KG1 (cell line): ENCODE data around the gene HEPACAM.
A peak's percentile ranks its signal among the peaks of the same experiment; 100 is the strongest.

Source experiments
- DNase-seq: peaks from one replicate; lab custom pipeline; 2025; lab: John Stamatoyannopoulos, UW

HEPACAM gene

GRCh38 chr11:124884869-124885479 is 50.9 kb downstream of the HEPACAM start:
- no peak for DNase-seq

- DNase-seq: no peak
These were observed 51.5 kb downstream of the HEPACAM start for GRCh38 chr11:124884340-124884739.

GRCh38 chr11:124882339-124883071 is 53.3 kb downstream of the HEPACAM start:
- DNase-seq: no peak

DNA sequence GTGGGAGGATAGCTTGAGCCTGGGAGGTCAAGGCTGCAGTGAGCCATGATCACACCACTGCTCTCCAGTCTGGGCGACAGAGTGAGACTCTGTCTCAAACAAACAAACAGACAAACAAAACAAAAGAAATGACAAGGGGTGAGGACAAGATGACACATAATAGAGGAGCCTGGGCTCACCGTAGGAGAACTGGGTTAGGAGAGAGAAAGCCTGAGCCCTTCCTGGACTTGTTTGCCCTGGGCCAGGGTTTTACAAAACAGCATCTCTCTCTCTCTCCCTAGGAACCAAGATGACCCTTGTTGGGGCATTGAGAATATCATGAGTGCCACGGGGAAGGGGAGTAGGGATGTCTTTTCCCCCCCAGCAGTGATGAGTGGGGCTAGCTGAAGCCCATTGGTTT is 54.9 kb downstream of the HEPACAM start:
- DNase-seq: no peak

- DNase-seq: no peak
These were observed 55.6 kb downstream of the HEPACAM start for GRCh38 chr11:124880290-124880611.

GRCh38 chr11:124879493-124880289 is 56.2 kb downstream of the HEPACAM start:
- DNase-seq: no peak

DNA sequence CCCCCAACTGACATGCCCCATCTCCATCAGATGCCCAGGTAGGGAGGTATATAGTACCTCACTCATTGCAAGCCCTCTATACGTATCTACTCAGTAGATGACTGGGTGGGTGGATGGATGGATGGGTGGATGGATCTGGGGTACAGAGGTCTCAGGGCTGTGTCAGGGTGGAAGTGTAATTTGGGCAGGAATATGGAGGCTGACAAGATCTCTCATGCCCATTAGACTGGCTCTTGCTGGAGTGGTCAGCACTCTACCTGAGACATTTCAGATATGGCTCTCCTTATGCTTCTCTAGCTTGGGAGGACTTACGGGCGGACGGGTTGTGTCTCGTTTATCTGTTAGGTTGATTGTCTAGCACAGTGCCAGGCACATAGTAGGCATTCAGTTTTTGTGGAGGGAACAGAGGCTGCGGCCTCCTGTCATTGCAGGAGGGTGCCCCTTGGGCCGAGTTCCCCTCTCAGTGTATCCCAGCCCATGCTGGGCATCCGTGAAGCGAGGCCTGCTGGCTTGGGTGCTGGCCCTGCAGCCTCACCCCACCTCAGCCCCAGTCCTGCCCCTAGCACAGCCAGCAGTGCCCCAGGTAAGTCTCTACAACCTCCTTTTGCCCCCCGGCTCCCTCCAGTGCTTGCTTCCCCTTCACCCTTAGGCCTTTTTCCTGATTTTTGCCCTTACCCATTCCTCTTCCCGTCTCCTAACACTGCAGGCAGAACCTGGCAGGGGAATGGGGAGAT is 56.9 kb downstream of the HEPACAM start:
- DNase-seq: no peak

DNA sequence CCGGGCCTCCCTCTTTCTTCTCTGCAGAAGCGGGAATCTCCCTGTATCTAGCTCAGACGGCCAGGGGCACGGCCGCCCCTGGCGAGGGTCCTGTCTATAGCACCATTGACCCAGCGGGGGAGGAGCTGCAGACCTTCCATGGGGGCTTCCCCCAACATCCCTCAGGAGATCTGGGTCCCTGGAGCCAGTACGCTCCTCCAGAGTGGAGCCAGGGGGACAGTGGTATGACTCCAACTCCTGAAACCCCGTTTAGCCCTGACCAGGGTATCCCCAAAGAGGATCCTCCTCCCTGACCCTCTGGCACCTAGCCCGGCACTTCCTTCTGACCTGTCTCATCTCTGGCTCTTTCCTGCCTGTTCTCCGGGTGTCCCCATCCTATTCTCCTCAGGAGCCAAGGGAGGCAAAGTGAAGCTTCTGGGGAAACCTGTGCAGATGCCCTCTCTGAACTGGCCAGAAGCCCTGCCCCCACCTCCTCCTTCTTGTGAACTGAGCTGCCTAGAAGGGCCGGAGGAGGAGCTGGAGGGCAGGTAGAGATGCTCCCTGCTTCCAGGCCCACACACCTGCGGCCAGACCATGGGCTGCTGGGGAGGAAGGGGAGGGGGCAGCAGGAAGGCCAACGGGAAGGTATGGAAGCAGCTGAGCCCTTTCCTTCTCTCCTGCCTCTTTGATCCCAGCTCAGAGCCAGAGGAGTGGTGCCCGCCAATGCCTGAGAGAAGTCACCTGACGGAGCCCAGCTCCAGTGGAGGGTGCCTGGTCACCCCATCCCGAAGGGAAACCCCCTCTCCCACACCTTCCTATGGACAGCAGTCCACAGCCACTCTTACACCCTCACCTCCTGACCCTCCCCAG is 57.7 kb downstream of the HEPACAM start:
- no peak for DNase-seq

DNA sequence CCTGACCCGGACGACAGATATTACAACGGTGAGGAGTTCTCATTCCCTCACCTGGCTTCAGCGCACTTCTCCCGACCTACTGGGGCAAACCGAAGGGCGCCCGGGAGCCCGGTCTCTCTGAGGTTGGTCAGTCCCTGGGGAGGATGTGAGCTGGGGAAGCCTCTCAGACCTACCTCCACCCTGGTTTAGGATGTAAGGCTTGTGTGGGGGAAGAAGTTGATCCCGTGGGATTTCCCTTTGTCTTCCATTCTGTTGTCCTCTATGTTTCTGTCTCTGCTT is 58.3 kb downstream of the HEPACAM start:
- no peak for DNase-seq

DNA sequence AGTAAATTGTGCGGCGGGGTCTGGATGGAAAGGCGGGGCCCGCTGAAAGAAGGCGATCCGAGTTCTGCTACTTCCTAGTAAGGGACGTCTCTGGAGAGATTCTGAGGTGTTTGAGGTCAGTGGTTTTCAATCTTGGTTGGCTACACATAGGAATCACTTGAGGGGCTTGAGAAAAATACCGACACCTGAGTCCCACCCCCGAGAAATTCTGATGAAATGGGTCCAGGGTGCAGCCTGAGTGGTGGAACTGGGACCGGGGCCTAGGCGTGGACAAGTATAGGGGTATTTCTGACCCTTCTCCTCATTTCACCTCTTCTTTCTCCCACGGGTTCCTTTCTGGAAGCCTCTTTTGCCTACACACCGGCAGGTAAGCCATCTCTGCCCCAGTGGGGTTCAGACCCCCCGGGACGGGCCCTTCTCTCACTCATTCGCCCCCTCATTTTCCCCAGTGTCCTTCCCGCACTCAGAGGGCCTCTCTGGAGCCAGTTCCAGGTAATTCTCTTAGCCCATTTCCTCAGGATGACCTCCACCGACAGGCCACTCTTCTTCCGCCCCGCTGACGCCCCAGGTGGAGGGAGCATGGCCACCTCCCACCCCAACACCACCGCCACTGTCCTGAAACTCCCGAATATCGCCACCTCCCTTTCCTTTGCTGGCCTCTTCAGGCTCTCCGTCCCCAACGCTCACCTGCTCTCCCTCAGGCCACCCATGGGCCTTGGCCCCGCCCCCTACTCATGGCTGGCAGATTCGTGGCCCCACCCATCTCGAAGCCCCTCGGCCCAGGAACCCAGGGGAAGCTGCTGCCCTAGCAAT is 58.8 kb downstream of the HEPACAM start:
- DNase-seq: no peak

DNA sequence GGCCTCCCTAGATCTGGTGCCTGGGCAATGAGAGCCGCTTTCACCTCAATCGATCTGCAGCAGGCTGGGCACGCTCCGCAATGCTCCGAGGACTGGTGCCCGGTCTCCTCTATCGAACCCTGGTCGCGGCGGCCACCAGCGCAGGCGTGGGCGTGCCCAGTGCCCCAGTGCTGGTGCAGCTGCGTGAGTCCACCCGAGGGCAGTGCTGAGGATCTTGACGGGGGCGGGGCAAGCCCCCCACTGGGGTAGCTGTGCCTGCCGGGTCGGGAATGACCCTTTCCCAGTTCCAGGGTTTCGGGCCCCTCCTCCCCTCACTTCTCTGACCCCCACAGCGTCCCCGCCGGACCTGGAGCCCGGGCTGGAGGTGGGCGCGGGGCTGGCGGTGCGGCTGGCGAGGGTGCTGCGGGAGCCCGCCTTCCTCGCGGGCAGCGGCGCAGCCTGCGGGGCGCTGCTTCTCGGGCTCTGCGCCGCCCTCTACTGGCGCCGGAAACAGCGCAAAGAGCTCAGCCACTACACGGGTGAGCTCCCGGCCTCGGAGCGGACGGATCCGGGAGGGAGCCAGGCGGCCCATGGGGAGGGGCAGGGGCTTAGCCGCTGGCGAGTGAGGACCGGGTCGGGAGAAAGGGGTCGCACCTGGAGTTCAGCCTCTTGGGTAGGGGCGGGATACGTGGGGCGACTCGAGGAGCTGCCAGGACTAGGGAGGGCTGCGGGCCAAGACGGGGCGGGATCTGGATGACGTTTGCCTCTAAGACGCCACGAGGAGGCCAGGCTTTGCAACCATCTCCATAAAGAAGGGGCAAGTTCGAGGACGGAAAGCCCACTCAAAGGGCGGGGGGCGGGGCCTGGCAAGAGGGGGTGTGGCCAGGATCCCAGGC is 59.7 kb downstream of the HEPACAM start:
- peak; percentile 39 for DNase-seq

DNA sequence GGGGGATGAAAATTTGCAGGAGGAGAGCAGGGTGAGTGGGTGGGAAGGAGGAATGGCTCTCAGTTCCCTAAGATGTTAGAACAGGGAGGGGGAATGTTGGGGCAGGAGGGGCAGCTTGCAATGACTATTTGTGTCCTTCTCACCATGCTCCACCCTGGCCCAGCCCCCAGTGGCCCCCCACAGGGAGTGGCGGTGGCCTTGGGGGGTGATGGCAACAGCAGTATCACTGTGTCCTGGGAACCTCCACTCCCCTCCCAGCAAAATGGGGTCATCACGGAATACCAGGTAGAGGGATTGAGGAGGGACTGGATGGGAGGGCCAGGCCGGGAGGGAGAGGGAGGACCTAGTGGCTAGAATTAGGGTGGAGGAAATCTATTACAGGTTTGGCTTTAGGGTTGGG is 60.4 kb downstream of the HEPACAM start:
- DNase-seq: no peak

- no peak for DNase-seq
These were observed 61.1 kb downstream of the HEPACAM start for GRCh38 chr11:124874571-124875255.

DNA sequence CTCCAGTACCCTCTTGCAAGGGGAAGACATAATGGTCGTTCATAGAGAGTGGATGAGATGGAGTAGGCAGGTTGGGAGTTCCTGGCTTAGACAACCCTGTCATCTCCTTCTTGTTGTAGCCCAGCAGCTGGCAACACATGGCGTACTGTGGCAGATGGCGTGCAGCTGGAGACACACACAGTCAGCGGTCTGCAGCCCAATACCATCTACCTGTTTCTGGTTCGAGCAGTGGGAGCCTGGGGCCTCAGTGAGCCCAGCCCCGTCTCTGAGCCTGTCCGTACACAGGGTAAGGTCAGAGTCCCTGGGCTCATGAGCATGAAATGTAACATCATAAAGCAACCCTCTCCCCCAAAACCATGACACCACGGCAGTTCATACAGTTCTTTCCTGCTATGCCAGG is 61.9 kb downstream of the HEPACAM start:
- no peak for DNase-seq

- DNase-seq: no peak
These were observed 63.1 kb downstream of the HEPACAM start for GRCh38 chr11:124872741-124873140.

GRCh38 chr11:124872280-124872679 is 63.6 kb downstream of the HEPACAM start:
- DNase-seq: no peak

DNA sequence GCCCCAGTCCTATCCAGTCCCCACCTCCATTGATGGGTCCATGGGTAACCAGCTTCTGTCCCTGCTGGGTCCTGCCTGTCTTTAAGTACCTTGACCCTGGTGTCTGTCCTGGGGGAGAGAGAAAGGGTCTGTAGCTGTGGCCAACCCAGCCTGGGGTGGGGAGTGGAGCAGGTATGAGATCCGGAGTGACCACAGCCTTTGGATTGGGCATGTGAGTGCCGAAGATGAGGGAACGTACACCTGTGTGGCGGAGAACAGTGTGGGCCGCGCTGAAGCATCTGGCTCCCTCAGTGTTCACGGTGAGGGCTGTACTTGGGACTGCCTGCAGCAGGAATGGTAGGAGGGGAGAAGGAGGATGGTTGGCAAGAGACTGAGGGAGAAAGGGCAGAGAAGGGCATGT is 65.4 kb downstream of the HEPACAM start:
- DNase-seq: no peak

DNA sequence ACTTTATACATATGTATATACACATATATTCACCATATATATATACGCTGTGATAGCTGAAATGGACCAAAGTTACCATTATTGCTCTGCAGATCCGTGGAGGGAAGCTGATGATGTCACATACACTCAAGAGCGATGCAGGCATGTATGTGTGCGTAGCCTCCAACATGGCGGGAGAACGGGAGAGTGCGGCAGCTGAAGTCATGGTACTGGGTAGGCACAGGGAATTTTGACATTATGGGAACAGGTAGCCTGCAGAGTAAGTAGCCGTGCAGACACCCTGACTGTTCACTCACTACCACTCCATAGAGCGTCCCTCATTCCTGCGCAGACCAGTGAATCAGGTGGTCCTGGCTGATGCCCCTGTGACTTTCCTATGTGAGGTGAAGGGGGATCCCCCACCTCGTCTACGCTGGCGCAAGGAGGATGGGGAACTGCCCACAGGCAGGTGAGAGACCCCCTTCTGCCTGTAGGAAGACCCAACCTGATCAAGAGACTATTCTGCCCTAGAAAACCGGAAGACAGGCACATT is 65.9 kb downstream of the HEPACAM start:
- DNase-seq: no peak

DNA sequence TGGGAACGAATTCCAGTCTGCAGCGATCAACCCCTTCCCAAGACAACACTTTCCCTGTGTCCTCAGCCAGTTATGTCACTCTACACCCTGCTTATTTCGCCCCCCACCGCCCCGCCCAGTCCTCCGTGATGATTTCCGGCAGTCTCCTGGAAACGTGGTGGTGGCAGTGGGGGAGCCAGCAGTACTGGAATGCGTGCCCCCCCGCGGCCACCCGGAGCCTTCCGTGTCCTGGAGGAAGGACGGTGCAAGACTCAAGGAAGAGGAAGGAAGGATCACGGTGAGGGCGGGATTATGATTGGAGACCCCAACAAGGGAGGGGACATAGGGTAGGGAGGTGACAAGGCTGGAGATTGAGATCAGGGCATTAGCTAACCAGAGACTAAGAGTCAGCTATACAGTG is 66.5 kb downstream of the HEPACAM start:
- no peak for DNase-seq
